Muscle of leg (tissue), 11 donors: ENCODE results near the gene VKORC1. TPM values are rescaled to one million over a fixed set of nuclear protein-coding genes. Genes with fewer than 3 reads are reported as not detected.

Source experiments
- DNase-seq: peaks from one replicate; pipeline ENCODE4 v3.0.0; 2013
- H3K27ac ChIP-seq: one replicate; pipeline ENCODE4 v1.5.1; 2013; ENCODE audit warnings: mild to moderate bottlenecking, low read length, control low read depth
- H3K27me3 ChIP-seq: one replicate; pipeline ENCODE4 v1.6.1; 2013; ENCODE audit warnings: low read length; ENCODE audit not compliant: control insufficient read depth, insufficient read depth
- H3K36me3 ChIP-seq: one replicate; pipeline ENCODE4 v1.6.1; 2013; ENCODE audit warnings: low read length; ENCODE audit not compliant: control insufficient read depth, insufficient read depth
- H3K4me1 ChIP-seq: one replicate; pipeline ENCODE4 v1.6.1; 2013; ENCODE audit warnings: low read length; ENCODE audit not compliant: control insufficient read depth, insufficient read depth
- H3K4me3 ChIP-seq: one replicate; pipeline ENCODE4 v1.5.1; 2013; ENCODE audit warnings: low read length, control low read depth
- H3K9me3 ChIP-seq: replicated peaks from 2 replicates; pipeline ENCODE4 v1.6.1; 2013; ENCODE audit warnings: low read depth, low read length; ENCODE audit not compliant: control insufficient read depth
- WGBS: methylation state at CpG from one replicate; pipeline ENCODE4 v1.1.5; 2013; ENCODE audit warnings: missing lambda C conversion rate; ENCODE audit not compliant: insufficient coverage; 5-methylcytosine and 5-hydroxymethylcytosine counted together
- polyA plus RNA-seq, 8 donors: library from polyadenylated mRNA; unstranded; fragments of 120-200 nt; gene quantifications; one replicate each; pipeline versions ENCODE4 v1.2.1 to v1.2.3, GENCODE V29; 2013; ENCODE audit warnings: inconsistent platforms in 1 of 8, low replicate concordance in 1 of 8; ENCODE audit not compliant: insufficient read length in 8 of 8, insufficient read depth in 1 of 8
- total RNA-seq: library from RNA; stranded (reverse); fragments of 120-200 nt; gene quantifications from one replicate; pipeline ENCODE4 v1.2.4, GENCODE V29; 2013

VKORC1 gene
- total and polyA plus RNA-seq, 9 donors, result 39.6 to 75.2 (median 61.3) TPM

GRCh38 chr16:31084584-31085302 lies 9.9 kb downstream of the VKORC1 start:
- H3K27ac ChIP-seq, result peak overlapping the region; percentile 95
- peaks cover 77% of the 10 kb centered on the region for H3K4me1 ChIP-seq
- peak overlapping the region; percentile 44 for H3K4me3 ChIP-seq
- peaks cover 73% of the 10 kb centered on the region for H3K36me3 ChIP-seq
- H3K9me3 ChIP-seq, result no peaks in the 10 kb centered on the region
- 83% methylated on average over 12 of the region's 16 CpGs for WGBS
- DNase-seq, result peak; percentile 64
- H3K27me3 ChIP-seq, result no peaks in the 10 kb centered on the region

- Histone ChIP-seq H3K4me3 (peak overlapping the region; percentile 34), H3K9me3 (no peaks in the 10 kb centered on the region), H3K27ac (peak overlapping the region; percentile 82), H3K4me1 (peaks cover 73% of the 10 kb centered on the region), H3K36me3 (peaks cover 76% of the 10 kb centered on the region), H3K27me3 (no peaks in the 10 kb centered on the region)
- 89% methylated on average over 9 of the region's 13 CpGs for WGBS
- no peak for DNase-seq
Observed at GRCh38 chr16:31083981-31084380, 10.6 kb downstream of the VKORC1 start.

GRCh38 chr16:31083556-31083955 lies 11.0 kb downstream of the VKORC1 start:
- H3K27me3 ChIP-seq, result no peaks in the 10 kb centered on the region
- 88% methylated on average over 4 of the region's 5 CpGs for WGBS
- H3K27ac ChIP-seq, result no peak overlapping the region
- DNase-seq, result no peak
- H3K36me3 ChIP-seq, result peaks cover 76% of the 10 kb centered on the region
- peaks cover 69% of the 10 kb centered on the region for H3K4me1 ChIP-seq
- no peak overlapping the region for H3K4me3 ChIP-seq
- no peaks in the 10 kb centered on the region for H3K9me3 ChIP-seq

GRCh38 chr16:31083081-31083480 lies 11.5 kb downstream of the VKORC1 start:
- Histone ChIP-seq H3K27me3 (no peaks in the 10 kb centered on the region), H3K4me1 (peaks cover 64% of the 10 kb centered on the region), H3K27ac (peak overlapping the region; percentile 6), H3K4me3 (no peak overlapping the region), H3K36me3 (peaks cover 76% of the 10 kb centered on the region), H3K9me3 (no peaks in the 10 kb centered on the region)
- DNase-seq, result peak; percentile 17
- no CpG with 5 or more reads among the region's 9 CpGs for WGBS

- H3K9me3 ChIP-seq, result no peaks in the 10 kb centered on the region
- no peak overlapping the region for H3K27ac ChIP-seq
- peaks cover 77% of the 10 kb centered on the region for H3K36me3 ChIP-seq
- H3K4me1 ChIP-seq, result peaks cover 58% of the 10 kb centered on the region
- no peaks in the 10 kb centered on the region for H3K27me3 ChIP-seq
- H3K4me3 ChIP-seq, result no peak overlapping the region
- peak; percentile 8 for DNase-seq
- 73% methylated on average over 4 of the region's 14 CpGs for WGBS
Observed at GRCh38 chr16:31082368-31083045, 12.1 kb downstream of the VKORC1 start.

GRCh38 chr16:31081428-31082351 lies 12.9 kb downstream of the VKORC1 start:
- Histone ChIP-seq H3K4me3 (no peak overlapping the region), H3K4me1 (peaks cover 50% of the 10 kb centered on the region), H3K9me3 (no peaks in the 10 kb centered on the region), H3K36me3 (peaks cover 83% of the 10 kb centered on the region), H3K27me3 (no peaks in the 10 kb centered on the region), H3K27ac (no peak overlapping the region)
- peak; percentile 25 for DNase-seq
- WGBS, result 82% methylated on average over 19 of the region's 26 CpGs

GRCh38 chr16:31080756-31081419 lies 13.7 kb downstream of the VKORC1 start:
- DNase-seq, result no peak
- no peaks in the 10 kb centered on the region for H3K9me3 ChIP-seq
- no peak overlapping the region for H3K27ac ChIP-seq
- no peaks in the 10 kb centered on the region for H3K27me3 ChIP-seq
- peaks cover 88% of the 10 kb centered on the region for H3K36me3 ChIP-seq
- no peak overlapping the region for H3K4me3 ChIP-seq
- peaks cover 42% of the 10 kb centered on the region for H3K4me1 ChIP-seq
- WGBS, result 91% methylated on average over 12 of the region's 13 CpGs

- Histone ChIP-seq H3K27ac (no peak overlapping the region), H3K27me3 (no peaks in the 10 kb centered on the region), H3K4me1 (peaks cover 39% of the 10 kb centered on the region), H3K36me3 (peaks cover 88% of the 10 kb centered on the region), H3K9me3 (no peaks in the 10 kb centered on the region), H3K4me3 (no peak overlapping the region)
- 95% methylated on average over 39 of the region's 40 CpGs for WGBS
- DNase-seq, result no peak
Observed at GRCh38 chr16:31080035-31080629, 14.5 kb downstream of the VKORC1 start.

- Histone ChIP-seq H3K4me3 (no peak overlapping the region), H3K27ac (no peak overlapping the region), H3K36me3 (peaks cover 84% of the 10 kb centered on the region), H3K4me1 (peaks cover 34% of the 10 kb centered on the region), H3K9me3 (no peaks in the 10 kb centered on the region), H3K27me3 (no peaks in the 10 kb centered on the region)
- peak; percentile 13 for DNase-seq
- WGBS, result 92% methylated on average over 13 of the region's 13 CpGs
Observed at GRCh38 chr16:31079342-31079944, 15.2 kb downstream of the VKORC1 start.
